ENCODE measurements around the gene CCDC174.

CCDC174 gene

GRCh38 chr3:14703791-14704190, 52.2 kb downstream of the CCDC174 start:
- no peak for DNase-seq

GRCh38 chr3:14706096-14706495, 54.5 kb downstream of the CCDC174 start:
- DNase-seq, result no peak

- no peak for DNase-seq
These were observed 65.0 kb downstream of the CCDC174 start for GRCh38 chr3:14716591-14716990.

GRCh38 chr3:14717307-14717706, 65.7 kb downstream of the CCDC174 start:
- DNase-seq, result no peak

GRCh38 chr3:14718539-14718938, 67.0 kb downstream of the CCDC174 start:
- no peak for DNase-seq

GRCh38 chr3:14719006-14719405, 67.4 kb downstream of the CCDC174 start:
- DNase-seq, result no peak

GRCh38 chr3:14721126-14721864, 69.7 kb downstream of the CCDC174 start:
- no peak for DNase-seq
